Activated CD8-positive, alpha-beta memory T cell treated with anti-CD3 and anti-CD28 coated beads for 48 hours (primary cell): ENCODE data around the gene KIF26B.

Experiments used
- DNase-seq, 3 experiments: peaks; one replicate each; pipeline ENCODE4 v3.0.0-alpha.2; 2020; ENCODE audit warnings: low read depth in 2 of 3, low spot score in 2 of 3

The KIF26B gene

DNA sequence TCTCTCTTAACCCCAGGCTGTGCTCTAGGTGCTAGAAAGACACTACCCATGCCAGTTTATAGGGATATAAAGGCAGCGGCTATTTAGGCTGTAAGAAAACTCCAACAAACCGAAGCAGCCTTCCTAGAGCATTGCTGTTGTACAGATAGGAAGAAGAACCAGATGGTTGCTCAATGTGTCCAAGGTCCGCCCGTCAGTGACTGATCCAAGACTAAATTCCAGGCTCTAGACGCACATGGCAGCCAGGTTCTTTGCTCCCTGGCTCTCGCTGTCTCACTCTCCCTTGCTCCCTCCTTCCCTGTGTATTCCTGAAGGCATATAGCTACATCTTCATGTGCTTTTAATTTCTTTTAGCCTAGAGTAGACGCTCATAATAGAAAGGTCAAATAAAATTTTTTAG, 303.4 kb downstream of the KIF26B start:
- no peak for DNase-seq

DNA sequence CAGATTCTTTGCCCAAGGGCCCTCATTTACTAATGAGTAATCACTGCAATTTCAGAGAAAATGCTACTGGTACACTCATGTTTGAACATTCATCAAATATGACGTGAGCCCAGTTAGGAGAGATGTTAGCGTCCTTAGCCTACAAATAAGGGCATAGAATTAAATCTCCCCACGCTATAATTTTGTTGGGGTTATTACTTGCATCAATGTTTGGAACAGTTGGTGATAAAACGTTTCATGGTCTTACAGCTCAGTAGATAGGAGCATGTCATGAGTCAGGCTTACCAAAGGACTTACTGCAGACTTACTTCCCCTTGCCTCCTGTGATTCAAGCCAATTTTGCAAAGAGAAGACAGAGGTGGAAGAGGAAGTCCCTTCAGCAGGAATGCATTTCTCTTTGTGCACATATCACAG, 304.0 kb downstream of the KIF26B start:
- DNase-seq: no peak

DNA sequence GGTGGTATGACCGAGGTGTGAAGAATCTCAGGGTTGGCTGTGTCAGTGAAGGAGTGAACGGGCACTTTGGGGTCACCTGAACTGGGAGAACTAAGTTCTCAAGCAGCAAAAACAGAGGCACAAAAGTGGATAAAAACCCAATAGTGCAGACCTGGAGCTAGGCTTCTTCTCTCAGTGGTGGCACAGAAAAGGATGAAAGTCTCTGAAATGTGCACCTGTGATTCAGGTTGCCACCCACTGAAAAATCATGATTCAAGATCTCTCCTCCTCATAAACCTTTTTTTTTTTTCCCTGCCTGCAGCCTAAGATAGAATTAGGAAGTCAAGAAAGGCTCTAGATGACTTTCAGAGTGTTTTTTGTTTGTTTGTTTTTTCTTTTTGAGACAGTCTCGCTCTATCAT, 304.8 kb downstream of the KIF26B start:
- no peak for DNase-seq

DNA sequence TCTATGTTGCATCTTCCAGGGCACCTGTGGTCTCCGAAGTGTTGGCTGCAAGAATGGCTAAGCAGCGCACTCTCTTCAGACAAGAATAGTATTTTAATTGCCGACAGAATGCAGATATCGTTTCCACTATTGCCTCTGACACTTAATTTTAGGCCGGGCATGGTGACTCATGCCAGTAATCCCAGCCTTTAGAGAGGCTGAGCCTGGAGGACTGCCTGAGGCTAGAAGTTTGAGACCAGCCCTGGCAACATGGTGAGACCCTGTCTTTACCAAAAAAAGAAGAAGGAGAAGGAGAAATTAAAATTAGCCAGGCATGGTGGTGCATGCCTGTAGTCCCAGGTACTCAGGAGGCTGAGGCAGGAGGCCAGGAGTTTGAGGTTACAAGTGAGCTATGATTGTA, 306.9 kb downstream of the KIF26B start:
- DNase-seq: no peak

DNA sequence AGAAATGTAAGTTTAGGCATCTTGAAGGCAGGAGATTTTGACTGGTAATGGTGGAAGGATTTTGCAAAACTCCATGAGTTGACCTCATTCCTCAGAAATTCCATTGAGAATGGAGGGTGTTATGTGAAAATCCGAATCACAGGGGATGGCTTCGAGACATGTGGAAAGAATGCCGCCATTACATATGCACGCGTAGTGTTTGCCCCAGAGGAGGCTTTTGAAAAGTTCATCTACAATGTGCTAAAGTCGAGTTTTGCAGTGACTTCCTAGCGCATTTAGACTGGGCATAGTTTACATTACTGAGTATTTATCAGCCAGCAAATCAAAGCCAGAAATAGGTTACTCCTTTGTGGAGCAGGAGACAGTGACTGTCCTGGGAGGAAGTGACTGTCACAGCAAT, 307.4 kb downstream of the KIF26B start:
- no peak for DNase-seq

DNA sequence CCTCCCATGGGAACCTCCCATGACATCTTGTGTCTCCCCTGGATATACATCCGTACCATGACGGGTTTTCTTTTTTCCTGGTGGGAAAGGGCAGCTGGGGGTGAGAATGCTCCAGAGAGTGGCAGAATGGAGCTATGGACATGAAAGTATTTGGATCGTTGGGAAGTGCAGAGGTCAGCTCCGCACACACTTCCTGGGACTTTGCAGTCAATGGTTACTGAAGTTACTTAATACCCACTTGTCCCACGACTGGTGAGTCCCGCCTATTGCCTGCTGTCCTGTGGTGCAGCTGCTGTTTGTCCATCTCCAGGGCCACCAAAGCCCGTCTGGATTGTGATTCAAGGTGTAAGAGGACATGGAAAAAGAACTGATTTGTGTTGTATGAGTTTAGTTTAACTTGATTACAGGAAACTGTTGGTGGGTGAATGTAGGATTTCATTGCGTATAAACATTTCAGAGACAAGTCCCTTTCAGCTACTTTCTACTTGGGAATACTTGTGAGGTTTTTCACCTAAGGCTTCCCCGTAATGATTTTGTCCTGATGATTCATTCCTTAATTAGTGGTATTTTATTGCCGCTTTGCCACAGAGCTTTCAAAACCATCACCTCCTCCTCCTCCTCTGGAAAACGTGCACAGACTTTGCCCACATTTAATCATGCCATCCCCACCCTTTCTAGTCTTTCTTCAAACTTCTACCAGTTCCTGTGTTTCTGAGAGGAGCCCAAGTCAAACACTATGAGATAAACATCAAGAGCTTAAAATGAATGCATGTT, 308.8 kb downstream of the KIF26B start:
- DNase-seq: no peak

DNA sequence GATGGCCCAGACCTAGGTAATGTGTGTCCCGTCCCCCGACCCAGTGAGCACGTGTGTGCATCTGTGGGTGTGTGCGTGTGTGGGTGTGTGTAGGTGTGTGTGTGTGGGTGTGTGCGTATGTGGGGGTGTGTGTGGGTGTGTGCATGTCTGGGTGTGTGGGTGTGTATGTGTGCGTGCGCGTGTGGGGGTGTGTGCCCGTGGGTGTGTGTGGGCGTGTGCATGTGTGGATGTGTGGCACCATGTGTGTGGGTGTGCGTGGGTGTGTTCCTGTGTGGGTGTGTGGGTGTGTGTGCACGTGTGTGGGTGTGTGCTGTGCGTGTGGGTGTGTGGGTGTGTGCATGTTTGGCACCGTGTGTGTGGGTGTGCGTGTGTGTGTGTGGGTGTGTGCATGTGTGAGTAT, 309.5 kb downstream of the KIF26B start:
- no peak for DNase-seq

DNA sequence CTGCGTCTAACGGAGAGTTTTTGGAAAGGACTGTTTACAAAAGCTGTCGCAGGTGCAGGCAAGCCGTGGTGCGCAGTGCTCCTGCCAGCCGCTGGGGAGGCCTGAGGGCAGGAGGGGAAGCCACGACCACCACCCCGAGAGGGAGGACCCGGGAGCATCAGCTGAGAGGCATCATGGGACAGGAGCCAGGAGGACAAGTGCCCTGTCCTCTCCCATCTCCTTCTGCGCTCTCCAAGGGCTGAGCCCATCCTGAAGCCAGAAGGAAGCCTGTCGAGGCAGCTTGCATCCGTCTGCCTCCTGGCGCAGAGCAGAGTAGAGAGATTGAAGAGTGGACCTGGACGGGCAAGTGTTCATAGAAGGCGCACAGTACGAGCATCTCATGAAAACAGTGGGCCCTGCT, 310.9 kb downstream of the KIF26B start:
- DNase-seq: no peak

DNA sequence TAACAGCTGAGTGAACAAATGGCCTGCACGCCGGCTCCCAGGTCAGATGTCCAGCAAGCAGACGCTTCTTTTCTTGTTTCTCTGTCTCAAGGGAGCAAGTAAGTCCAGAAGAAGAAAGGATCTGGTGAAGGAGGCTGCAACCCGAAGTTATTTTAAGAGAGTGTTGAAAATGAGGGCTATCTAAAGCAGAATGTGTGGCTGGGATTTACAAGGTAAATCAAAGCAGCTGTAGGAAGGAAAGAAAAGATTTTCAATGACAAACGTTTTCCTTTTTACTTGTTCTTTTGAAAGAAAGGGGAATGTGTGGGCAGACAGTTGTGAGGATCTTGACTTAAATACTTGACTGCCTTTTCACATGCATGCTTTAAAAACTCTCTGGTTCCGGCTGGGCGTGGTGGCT, 311.5 kb downstream of the KIF26B start:
- no peak for DNase-seq

DNA sequence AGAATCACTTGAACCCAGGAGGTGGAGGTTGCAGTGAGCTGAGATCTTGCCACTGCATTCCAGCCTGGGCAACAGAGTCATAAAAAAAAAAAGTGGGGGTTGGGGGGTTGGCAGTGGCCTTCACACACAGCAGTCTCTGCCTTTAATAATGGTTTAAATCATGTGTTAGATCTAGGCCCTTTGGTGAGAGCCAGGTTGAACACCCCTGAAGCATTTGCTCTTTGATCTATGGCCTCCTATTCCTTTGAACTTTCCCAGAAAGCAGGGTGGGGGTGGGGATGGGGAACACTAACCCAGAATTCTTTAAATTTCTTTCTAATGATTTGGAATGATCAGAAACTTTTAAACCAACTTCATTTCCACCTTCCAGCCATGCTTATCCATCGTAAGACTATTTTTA, 313.0 kb downstream of the KIF26B start:
- no peak for DNase-seq

DNA sequence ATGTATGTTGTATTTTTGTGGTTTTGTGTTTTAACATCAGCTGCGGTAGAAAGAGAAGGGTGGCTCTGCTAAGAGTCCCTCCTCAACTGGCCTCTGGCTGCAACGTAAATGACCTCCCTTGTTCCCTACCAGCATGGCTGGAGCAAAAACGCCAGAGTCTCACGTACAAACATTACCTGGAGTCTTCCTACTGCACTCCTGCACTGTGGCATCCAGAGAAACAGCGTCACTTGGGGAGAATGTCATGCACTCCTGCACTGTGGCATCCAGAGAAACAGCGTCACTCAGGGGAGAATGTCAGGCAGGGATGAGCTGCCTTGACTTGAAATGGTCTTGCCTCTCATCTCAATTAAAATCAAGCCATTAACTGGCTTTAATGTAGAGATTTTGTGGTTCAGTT, 314.2 kb downstream of the KIF26B start:
- DNase-seq: no peak

DNA sequence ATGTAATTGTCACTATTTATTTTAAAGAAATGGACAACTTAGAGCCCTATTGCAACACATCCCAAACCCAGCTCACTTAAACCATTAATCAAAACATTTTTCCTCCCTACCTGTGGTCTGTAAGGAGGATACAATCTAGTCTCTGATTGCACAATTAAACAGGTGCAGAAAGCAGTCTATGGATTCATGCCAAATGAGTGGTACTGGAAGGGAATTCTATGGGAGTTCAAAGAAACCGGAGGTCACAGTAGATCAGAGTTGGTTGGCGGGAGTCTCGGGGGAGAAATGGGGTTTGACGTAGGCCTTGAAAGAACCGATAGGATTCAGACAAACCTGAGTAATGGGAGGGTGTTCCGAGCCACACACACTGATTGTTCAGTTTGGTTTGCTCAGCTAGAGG, 314.9 kb downstream of the KIF26B start:
- DNase-seq: no peak

DNA sequence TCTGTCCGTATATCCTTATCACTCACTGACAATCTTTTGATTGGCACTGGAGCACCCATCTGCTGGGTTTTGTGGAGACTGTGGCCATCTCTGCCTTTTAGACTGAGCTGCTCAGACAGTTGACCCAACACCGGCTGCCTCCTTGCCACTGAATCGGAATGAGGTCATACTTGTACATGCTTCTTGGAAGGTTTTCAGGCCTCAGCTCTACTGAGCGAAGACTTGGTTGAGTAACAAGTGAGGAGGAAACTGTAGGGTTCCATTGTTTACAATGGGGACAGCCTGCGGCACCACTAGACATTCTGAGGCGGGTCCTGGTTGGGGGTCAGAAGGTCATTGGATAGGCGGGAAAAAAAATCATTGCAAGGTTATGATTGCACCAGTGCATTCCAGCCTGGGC, 320.3 kb downstream of the KIF26B start:
- DNase-seq: no peak

DNA sequence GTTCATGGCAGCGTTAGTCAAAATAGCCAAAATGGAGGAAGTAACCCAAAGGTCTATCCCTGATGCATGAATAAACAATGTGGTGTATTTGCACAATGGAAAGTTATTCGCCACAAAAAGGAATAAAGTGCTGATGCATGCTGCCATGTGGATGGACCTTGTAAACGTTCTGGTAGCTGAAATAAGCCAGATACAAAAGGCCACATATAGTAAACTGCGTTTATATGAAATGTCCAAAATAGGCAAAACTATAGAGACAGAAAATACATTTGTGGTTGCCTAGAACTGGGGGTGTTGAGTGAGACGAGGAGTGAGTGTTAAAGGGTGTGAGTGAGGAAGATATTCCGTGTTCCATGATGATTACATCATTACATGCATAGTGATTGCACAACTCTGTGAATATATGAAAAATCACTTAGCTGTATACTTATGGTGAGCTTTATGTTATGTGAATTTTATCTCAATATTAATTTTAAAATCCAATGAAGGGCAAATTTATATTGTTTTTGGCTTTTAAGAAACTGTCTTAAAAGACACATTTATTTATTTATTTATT, 321.3 kb downstream of the KIF26B start:
- no peak for DNase-seq

DNA sequence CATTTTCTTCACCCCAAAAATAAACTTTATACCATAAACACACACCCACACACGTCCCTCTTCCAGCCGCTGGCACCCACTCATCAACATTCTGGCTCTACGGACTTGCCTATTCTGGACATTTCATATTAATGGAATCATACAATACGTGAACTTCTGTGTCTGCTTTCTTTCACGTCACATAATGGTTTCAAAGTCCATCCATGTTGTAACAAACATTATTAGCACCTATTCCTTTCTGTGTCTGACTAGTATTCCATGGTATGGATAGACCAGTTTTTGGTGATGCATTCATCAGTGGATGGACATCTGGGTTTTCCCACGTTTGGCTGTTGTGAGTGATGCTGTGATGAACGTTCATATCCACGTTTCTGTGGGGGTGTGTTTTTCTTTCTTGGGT, 323.2 kb downstream of the KIF26B start:
- DNase-seq: no peak

DNA sequence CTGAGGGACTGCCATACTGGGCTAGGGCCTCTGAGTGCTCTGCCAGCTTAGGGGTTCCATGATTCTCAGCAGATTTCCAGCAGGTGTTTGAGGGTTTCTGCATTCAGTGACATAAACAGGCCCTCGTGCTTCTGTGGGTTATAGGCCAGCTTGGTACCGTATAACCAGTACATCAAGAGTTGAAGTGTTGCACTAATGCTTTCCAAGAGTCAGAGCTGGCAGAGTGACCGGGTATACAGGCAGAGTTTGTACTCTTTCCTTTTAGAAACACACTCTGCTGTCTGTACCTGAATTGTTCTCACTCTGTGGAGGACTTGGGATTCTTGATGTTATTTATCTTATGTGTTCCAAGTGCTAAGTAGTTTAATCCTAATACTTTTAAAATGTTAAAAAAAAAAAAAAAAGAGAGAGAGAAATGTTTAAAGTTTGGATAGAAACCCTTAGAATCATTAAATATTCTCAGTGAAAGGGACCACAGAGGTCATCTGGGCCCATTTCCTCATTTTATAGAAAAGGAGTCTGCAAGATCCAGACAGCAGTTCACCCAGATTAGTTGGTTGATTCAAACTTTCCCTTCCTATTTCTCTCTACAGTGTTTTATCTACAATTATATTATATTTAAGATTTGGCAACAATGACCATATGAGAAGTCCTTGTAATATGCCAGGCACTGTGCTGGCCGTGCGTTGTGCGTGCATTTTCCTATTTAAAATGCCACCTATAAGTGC, 325.8 kb downstream of the KIF26B start:
- no peak for DNase-seq

DNA sequence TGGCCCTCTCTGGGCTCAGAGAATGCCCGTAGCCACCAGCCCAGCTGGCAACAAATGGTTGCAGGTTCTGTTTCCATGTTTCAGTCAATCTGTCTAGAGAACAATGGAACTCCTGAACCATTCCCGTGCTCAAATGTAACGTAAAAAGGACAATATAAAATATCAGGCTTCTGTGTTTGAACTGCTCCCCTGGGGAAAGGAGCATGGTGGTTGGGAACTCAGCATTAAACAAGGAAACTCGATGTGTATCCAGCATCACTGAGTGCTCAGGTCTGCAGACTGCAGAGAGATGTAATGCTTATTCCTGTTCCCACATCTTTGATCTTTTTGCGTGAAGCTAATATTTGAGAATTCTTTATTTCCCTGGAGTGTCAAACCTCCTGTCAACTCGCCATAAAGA, 326.5 kb downstream of the KIF26B start:
- DNase-seq: no peak

DNA sequence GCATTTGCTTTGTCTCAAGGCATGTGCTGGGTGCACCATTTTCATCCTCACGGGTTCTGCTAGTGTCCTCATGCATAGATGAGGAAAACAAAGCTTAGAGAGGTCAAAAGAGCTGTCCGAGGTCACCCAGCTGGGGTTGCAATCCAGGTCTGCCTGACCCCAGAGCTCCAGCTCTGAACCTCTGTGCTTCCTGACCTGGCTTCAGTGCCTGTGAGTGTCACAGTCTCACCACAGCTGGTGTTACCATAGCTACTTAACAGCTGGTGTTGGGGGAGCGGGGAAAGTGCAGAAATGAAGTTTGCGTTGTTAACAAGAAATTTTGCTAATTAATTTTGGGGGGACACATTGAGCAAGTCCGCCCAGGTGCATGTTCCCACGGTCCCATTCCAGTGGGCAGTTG, 328.5 kb downstream of the KIF26B start:
- no peak for DNase-seq

DNA sequence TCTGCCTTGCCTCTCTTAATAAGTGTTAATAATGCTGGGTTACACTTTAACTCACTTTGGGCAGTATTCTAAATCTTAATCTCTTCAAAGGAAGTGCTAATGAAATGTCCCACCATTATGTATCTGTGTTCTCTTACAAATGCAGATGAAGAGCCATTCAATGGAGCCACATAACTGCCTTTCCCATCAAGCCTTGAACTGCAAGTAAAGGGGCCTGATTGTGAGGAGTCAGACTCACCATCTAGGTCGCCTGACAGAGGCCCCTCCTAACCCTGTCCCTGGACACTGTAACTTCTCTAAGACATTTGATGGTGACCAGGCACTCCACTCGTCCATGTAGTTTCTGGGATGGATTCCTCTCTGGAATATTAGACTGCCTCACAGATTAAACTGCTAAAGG, 329.4 kb downstream of the KIF26B start:
- no peak for DNase-seq

DNA sequence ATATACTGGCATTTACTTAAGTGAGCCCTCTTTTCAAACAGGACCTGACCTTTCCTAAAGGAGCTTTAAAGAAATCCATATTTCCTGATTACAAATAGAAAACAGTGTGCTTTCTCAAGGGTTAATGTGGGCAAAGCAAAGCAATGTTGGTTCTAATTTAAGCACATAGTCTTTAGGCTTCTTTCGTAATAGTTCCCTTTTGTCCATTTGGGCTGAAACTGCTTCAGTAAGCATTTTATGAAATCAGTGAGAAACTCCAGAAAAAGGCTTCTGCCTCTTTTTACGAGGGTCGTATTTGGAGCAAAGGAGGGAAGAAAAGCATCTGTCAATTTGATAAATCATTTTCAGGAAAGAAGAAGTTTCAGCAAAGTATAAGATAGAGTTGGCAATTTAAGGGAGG, 331.2 kb downstream of the KIF26B start:
- no peak for DNase-seq

DNA sequence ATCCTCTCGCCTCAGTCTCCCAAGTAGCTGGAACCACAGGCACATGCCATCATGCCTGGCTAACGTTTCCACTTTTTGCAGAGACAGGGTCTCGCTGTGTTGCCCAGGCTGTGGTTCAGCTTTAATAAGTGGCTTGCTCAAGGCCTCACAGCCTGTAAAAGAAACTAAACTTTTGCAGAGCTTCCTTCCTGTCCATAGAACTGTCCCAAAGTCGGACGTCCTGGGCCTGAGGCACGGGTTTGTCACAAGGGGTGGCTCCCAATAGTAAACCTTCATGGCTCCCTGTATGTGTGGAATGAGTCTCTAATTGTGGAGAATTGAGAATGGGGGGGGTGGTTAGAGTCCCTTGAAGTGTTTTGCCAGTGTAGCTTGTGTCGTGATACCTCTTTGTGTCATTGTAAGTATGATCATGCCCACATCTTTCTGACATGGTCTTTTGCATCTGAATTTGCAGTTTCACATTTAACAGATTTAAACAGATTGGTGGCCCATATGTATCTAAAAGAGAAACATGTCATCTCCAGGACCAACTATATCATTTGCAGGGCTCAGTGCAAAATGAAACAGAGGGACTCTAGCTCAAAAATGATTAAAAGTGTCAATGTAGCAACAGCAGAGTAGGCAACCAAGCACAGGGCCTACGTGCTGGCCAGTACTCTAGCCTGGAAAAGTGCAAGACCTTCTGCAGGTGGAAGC, 332.1 kb downstream of the KIF26B start:
- no peak for DNase-seq
